ENCODE data around the gene DENND4A.
A peak's percentile ranks its signal among the peaks of the same experiment; 100 is the strongest.

DENND4A gene

GRCh38 chr15:65659502-65660052, 132.5 kb downstream of the DENND4A start:
- DNase-seq, result no peak

GRCh38 chr15:65655457-65655856, 136.6 kb downstream of the DENND4A start:
- DNase-seq, result no peak

- DNase-seq, result no peak
These were observed 137.1 kb downstream of the DENND4A start for GRCh38 chr15:65655026-65655425.

- DNase-seq, result no peak
These were observed 138.1 kb downstream of the DENND4A start for GRCh38 chr15:65653801-65654521.

- no peak for DNase-seq
These were observed 138.8 kb downstream of the DENND4A start for GRCh38 chr15:65653341-65653740.

GRCh38 chr15:65651831-65652749, 140.0 kb downstream of the DENND4A start:
- DNase-seq, result no peak

- no peak for DNase-seq
These were observed 141.1 kb downstream of the DENND4A start for GRCh38 chr15:65651042-65651322.

GRCh38 chr15:65650312-65651041, 141.6 kb downstream of the DENND4A start:
- no peak for DNase-seq

- DNase-seq, result no peak
These were observed 145.6 kb downstream of the DENND4A start for GRCh38 chr15:65646486-65646885.

GRCh38 chr15:65645392-65645791, 146.7 kb downstream of the DENND4A start:
- no peak for DNase-seq

GRCh38 chr15:65644282-65644681, 147.8 kb downstream of the DENND4A start:
- DNase-seq, result no peak

- no peak for DNase-seq
These were observed 149.5 kb downstream of the DENND4A start for GRCh38 chr15:65642594-65642993.

GRCh38 chr15:65641768-65642475, 150.2 kb downstream of the DENND4A start:
- no peak for DNase-seq

GRCh38 chr15:65639509-65639908, 152.6 kb downstream of the DENND4A start:
- DNase-seq, result no peak

- DNase-seq, result peak; percentile 18
These were observed 153.4 kb downstream of the DENND4A start for GRCh38 chr15:65638681-65639089.

- DNase-seq, result no peak
These were observed 154.0 kb downstream of the DENND4A start for GRCh38 chr15:65638109-65638508.

- no peak for DNase-seq
These were observed 157.7 kb downstream of the DENND4A start for GRCh38 chr15:65634356-65634755.

GRCh38 chr15:65633752-65634151, 158.3 kb downstream of the DENND4A start:
- DNase-seq, result no peak

- no peak for DNase-seq
These were observed 159.2 kb downstream of the DENND4A start for GRCh38 chr15:65632780-65633375.

- DNase-seq, result no peak
These were observed 160.6 kb downstream of the DENND4A start for GRCh38 chr15:65631503-65631902.

- no peak for DNase-seq
These were observed 161.3 kb downstream of the DENND4A start for GRCh38 chr15:65630760-65631159.

GRCh38 chr15:65629548-65629947, 162.5 kb downstream of the DENND4A start:
- DNase-seq, result no peak
